ENCODE results near the gene TEDC1.
"Not testable (repeated sequence)": the region's sequence is repeated elsewhere in the genome, so short reads cannot be mapped to it uniquely, and the experiment has no call there.

The TEDC1 gene

GRCh38 chr14:105546410-105546809, 55.4 kb downstream of the TEDC1 start:
- not testable (repeated sequence) for H3K36me3 Mint-ChIP-seq; H3K4me1 Mint-ChIP-seq; DNase-seq; ATAC-seq (replicated peaks); H3K27ac Mint-ChIP-seq; H3K4me3 Mint-ChIP-seq; H3K27me3 Mint-ChIP-seq
- peaks cover 13 to 16% of the 10 kb centered on the region in 2 donors for H3K9me3 Mint-ChIP-seq

GRCh38 chr14:105547072-105547471, 56.0 kb downstream of the TEDC1 start:
- H3K4me3 Mint-ChIP-seq; H3K27ac Mint-ChIP-seq; H3K4me1 Mint-ChIP-seq; H3K27me3 Mint-ChIP-seq; ATAC-seq (replicated peaks); H3K36me3 Mint-ChIP-seq; DNase-seq: not testable (repeated sequence)
- peaks cover 13 to 16% of the 10 kb centered on the region in 2 donors for H3K9me3 Mint-ChIP-seq

GRCh38 chr14:105547741-105548169, 56.7 kb downstream of the TEDC1 start:
- no peak for ATAC-seq (replicated peaks)
- H3K4me3 Mint-ChIP-seq = no peak overlapping the region
- no peak overlapping the region for H3K27ac Mint-ChIP-seq
- H3K27me3 Mint-ChIP-seq = no peaks in the 10 kb centered on the region
- peaks cover 11 to 14% of the 10 kb centered on the region in 2 donors for H3K9me3 Mint-ChIP-seq
- no peaks in the 10 kb centered on the region for H3K36me3 Mint-ChIP-seq
- no peaks in the 10 kb centered on the region for H3K4me1 Mint-ChIP-seq
- no peak for DNase-seq
